ENCODE results near the gene ZNF648.
"Not testable (repeated sequence)": the region's sequence is repeated elsewhere in the genome, so short reads cannot be mapped to it uniquely, and the experiment has no call there.

ZNF648 gene

DNA sequence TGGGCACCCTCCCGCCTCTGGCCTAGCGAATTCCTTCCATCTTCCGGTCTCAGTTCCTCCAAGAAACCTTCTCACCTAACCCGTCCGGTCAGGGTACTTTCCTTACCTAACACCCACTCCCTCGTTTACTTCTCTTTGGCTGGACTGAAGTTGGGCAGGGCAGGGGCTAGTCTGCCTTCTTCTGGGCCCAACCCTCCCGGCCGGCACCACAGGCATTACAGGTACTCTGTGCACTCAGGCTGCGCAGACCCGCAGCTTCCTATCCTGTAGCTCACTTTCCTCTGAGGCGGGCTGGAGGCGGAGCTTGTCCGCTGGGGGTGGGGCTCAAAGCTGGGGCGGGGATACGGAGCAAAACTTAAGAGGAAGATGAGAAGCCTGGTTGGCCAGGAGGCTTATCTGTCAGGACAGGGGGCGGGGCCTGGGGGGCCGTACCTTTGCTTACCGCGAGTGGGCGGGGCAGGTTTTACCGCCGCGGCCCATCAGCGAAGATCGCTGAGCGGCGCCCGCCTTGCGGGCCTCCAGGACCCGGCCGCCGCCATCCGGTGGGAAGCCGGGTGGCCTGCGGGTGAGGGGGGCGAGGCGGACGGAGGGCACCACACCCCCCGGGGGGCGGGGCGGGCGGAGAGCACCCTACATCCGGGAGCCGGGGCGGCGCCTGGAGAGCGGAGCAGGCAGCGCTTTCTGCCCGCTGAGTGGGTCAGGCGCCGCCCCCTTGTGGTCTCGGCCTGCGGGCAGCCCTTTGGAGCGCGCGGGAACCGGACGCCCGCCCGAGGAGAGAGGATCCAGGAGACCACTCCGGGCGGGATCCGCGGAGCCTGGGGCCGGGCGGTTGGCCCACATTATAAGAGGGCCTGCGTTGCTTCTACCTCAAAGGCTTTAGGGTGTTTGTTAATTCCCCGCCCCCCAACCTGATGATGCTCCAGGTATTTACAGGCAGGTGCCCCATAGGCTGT, 31.9 kb downstream of the ZNF648 start:
- peak; percentile 96 for DNase-seq (ENCODE audit: low spot score)

DNA sequence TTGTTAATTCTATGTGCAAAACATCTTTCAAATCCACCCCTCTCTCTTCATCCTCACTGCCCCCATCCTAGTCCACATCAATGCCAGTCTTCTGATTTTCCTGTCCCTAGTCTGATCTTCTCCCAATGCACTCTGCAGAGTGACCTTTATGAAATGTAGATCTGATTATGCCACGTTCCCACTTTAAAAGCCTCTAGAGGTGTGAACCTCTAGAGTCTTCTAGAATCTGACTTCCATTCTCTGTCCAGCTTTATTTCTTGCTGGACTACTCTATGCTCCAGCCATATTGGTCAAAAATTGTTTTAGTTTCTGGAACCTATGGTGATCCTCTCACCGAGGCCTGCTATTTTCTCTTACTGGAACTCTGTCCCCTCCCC, 32.5 kb downstream of the ZNF648 start:
- DNase-seq (ENCODE audit: low spot score): no peak

DNA sequence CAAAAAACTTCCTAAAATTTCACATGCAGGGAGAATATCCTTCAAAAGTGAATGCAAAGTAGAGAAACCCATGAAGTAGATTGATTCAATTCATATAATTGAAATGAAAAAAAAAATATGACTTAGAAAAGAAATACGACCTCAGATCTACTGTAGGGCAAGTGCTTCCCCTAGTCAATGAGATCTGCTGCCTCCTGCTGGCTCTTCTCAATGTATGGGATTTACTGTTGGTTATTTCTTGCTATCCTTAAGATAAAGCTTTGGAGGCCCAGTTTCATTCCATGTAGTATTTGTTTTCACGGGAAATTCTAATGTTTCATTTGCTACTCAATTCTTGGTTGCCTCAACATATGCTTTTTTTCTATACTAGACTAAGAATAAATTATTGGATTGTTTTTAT, 46.2 kb downstream of the ZNF648 start:
- DNase-seq (ENCODE audit: low spot score): no peak

DNA sequence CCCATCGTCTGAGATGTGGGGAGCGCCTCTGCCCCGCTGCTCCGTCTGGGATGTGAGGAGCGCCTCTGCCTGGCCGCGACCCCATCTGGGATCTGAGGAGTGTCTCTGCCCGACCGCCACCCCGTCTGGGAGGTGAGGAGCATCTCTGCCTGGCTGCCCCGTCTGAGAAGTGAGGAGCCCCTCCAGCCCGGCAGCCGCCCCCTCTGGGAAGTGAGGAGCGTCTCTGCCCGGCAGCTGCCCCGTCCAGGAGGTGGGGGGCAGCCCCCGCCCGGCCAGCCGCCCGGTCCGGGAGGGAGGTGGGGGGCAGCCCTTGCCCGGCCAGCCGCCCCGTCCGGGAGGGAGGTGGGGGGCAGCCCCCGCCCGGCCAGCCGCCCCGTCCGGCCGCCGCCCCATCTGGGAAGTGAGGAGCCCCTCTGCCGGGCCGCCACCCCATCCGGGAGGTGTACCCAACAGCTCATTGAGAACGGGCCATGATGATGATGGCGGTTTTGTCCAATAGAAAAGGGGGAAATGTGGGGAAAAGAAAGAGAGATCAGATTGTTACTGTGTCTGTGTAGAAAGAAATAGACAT, 50.6 kb downstream of the ZNF648 start:
- not testable (repeated sequence) for DNase-seq (ENCODE audit: low spot score)

DNA sequence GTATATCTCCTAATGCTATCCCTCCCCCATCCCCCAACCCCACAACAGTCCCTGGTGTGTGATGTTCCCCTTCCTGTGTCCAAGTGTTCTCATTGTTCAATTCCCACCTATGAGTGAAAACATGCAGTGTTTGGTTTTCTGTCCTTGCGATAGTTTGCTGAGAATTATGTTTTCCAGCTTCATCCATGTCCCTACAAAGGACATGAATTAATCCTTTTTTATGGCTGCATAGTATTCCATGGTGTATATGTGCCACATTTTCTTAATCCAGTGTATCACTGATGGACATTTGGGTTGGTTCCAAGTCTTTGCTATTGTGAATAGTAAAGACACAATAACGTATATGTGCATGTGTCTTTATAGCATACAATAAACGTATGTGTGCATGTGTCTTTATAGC, 56.1 kb downstream of the ZNF648 start:
- not testable (repeated sequence) for DNase-seq (ENCODE audit: low spot score)

DNA sequence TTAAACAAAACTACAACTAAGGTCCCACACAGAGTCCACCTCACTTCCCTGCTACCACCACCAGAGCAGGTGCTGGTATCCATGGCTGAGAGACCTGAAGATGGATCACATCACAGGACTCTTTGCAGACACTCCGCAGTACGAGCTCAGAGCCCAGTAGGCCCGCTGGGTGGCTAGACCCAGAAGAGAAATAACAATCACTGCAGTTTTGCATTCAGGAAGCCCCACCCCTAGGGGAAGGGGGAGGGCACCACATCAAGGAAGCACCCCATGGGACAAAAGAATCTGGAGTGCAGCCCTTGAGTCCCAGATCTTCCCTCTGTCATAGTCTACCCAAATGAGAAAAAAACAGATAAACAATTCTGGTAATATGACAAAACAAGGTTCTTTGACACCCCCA, 56.9 kb downstream of the ZNF648 start:
- DNase-seq (ENCODE audit: low spot score): no peak

Measured in RKO (cell line).